Urothelium cell line (cell line): ENCODE measurements around the gene HRG.

Source experiments
- DNase-seq: peaks from one replicate; pipeline ENCODE4 v3.0.0; 2011; ENCODE audit warnings: low spot score, mixed read lengths
- FAIRE-seq: peaks from 2 replicates; lab custom pipeline; 2011; peaks lifted over from hg19 to GRCh38; lab: Jason Lieb, UNC

HRG gene

GRCh38 chr3:186719945-186720739, 54.3 kb downstream of the HRG start:
- no peak for DNase-seq
- no peak for FAIRE-seq

GRCh38 chr3:186722457-186722856, 56.6 kb downstream of the HRG start:
- DNase-seq (peak; percentile 15), FAIRE-seq (no peak)

GRCh38 chr3:186724911-186725310, 59.1 kb downstream of the HRG start:
- FAIRE-seq (no peak), DNase-seq (no peak)
